T-cell (primary cell): Measurements from ENCODE around the gene RFK. TPM values are rescaled to one million over a fixed set of nuclear protein-coding genes. Genes with fewer than 3 reads are reported as not detected.

Experiments
- ATAC-seq, 4 experiments: fragments of 200-7000 bp in 3 of 4; fragments of 150-1000 bp in 1 of 4; cut with Tn5 transposase; replicated peaks in 1 of 4; 1 replicate in 3 of 4; 2 replicates in 1 of 4; pipeline ENCODE4 v1.10.0; 2021; ENCODE audit warnings: moderate library complexity in 3 of 4, mild to moderate bottlenecking in 2 of 4, moderate number of reproducible peaks in 1 of 4
- CTCF ChIA-PET, 2 donors: fragments of 300-600 bp; sonication (Branson Sonifier 250); formaldehyde crosslinking; loops; one replicate each; lab custom pipeline; 2022; ENCODE audit warnings: antibody characterized with exemption in 2 of 2; lab: Charles Lee
- POLR2A ChIA-PET, 2 donors: fragments of 300-600 bp; sonication (Branson Sonifier 250); formaldehyde crosslinking; loops; one replicate each; lab custom pipeline; 2022; ENCODE audit warnings: antibody characterized with exemption in 2 of 2; lab: Charles Lee
- DNase-seq, 35 experiments: peaks; one replicate each; pipeline versions ENCODE4 v3.0.0 to v3.0.0-alpha.2; 2013 to 2023
- H3K27ac ChIP-seq: one replicate; pipeline ENCODE4 v1.5.1; 2013; ENCODE audit warnings: low read length
- H3K27me3 ChIP-seq, 2 experiments: replicated peaks in 1 of 2; 1 replicate in 1 of 2; 2 replicates in 1 of 2; pipeline versions ENCODE4 v1.6.1 to v1.7.0; 2013; ENCODE audit warnings: low read length in 1 of 2, mixed read lengths in 1 of 2; ENCODE audit not compliant: control insufficient read depth in 2 of 2, insufficient read depth in 2 of 2; ENCODE audit errors: extremely low read depth in 1 of 2
- H3K36me3 ChIP-seq, 2 donors: 1 replicate in 1 of 2; 2 replicates in 1 of 2; pipeline versions ENCODE4 v1.6.1 to v1.7.0; 2013; ENCODE audit warnings: low read length in 1 of 2; ENCODE audit not compliant: control insufficient read depth in 2 of 2, insufficient read depth in 1 of 2; ENCODE audit errors: extremely low read depth in 1 of 2
- H3K4me1 ChIP-seq, 2 experiments: 1 replicate in 1 of 2; 2 replicates in 1 of 2; pipeline versions ENCODE4 v1.6.1 to v1.7.0; 2013; ENCODE audit warnings: low read length in 2 of 2, mixed read lengths in 1 of 2; ENCODE audit not compliant: insufficient read depth in 2 of 2, control insufficient read depth in 1 of 2; ENCODE audit errors: extremely low read depth in 1 of 2
- H3K4me3 ChIP-seq, 2 donors: 1 replicate in 1 of 2; 2 replicates in 1 of 2; pipeline versions ENCODE4 v1.5.1 to v1.7.0; 2013; ENCODE audit warnings: mild to moderate bottlenecking in 2 of 2, low read length in 1 of 2, moderate library complexity in 1 of 2; ENCODE audit not compliant: control insufficient read depth in 1 of 2; ENCODE audit errors: extremely low read depth in 1 of 2
- H3K9me3 ChIP-seq: 2 replicates; pipeline ENCODE4 v1.7.0; 2013
- H3K27ac Mint-ChIP-seq, 2 donors: one replicate each; pipeline ENCODE4 v1.8.0; 2020 to 2021; ENCODE audit warnings: mild to moderate bottlenecking in 2 of 2, mixed read lengths in 2 of 2
- H3K27me3 Mint-ChIP-seq, 2 donors: one replicate each; pipeline ENCODE4 v1.8.0; 2021 to 2022; ENCODE audit warnings: mixed read lengths in 2 of 2
- H3K36me3 Mint-ChIP-seq: one replicate; pipeline ENCODE4 v1.8.0; 2021; ENCODE audit warnings: mixed read lengths
- H3K4me1 Mint-ChIP-seq, 3 donors: one replicate each; pipeline ENCODE4 v1.8.0; 2020 to 2022; ENCODE audit warnings: mixed read lengths in 3 of 3, mild to moderate bottlenecking in 1 of 3
- H3K4me3 Mint-ChIP-seq, 3 donors: one replicate each; pipeline ENCODE4 v1.8.0; 2020 to 2022; ENCODE audit warnings: mild to moderate bottlenecking in 3 of 3, mixed read lengths in 3 of 3, moderate library complexity in 3 of 3
- H3K9me3 Mint-ChIP-seq, 3 donors: one replicate each; pipeline ENCODE4 v1.8.0; 2020 to 2022; ENCODE audit warnings: mixed read lengths in 3 of 3
- WGBS: methylation state at CpG from one replicate; pipeline ENCODE4 v1.1.5; 2013; ENCODE audit warnings: missing lambda C conversion rate; ENCODE audit not compliant: insufficient coverage; 5-methylcytosine and 5-hydroxymethylcytosine counted together
- total RNA-seq, 35 experiments: library from RNA in 6 of 35; stranded (reverse) in 6 of 35; fragments of 120-200 nt in 1 of 35; gene quantifications; one replicate each; pipeline versions ENCODE4 v1.2.1 to v1.2.4 and lab custom pipeline; 2013 to 2026

RFK gene
- total RNA-seq, 5 donors from 2014 or later (not counting 1 experiment from before 2014, with no cell fraction given), result 8.9 to 13.5 (median 11.0) TPM

- H3K4me3 ChIP-seq, result no peak overlapping the region
- peaks cover 0 to 4% of the 10 kb centered on the region in 2 donors for H3K27me3 Mint-ChIP-seq
- ChIA-PET POLR2A (interaction anchor here in 1 of 2 donors (0.6 kb wide), 1 partner anchor 529 kb away, joined by 3 read pairs; no protein-coding TSS in a partner anchor), CTCF (interaction anchor here in 1 of 2 donors (0.7 kb wide), 1 partner anchor 29 kb away, joined by 3 read pairs; no protein-coding TSS in a partner anchor)
- no peak overlapping the region for H3K4me3 Mint-ChIP-seq
- H3K27ac ChIP-seq, result no peak overlapping the region
- H3K36me3 Mint-ChIP-seq, result peaks cover 7% of the 10 kb centered on the region
- no peaks in the 10 kb centered on the region for H3K9me3 Mint-ChIP-seq
- H3K4me1 ChIP-seq, result no peaks in the 10 kb centered on the region
- H3K36me3 ChIP-seq, result no peaks in the 10 kb centered on the region
- DNase-seq, result no peak
- H3K27ac Mint-ChIP-seq, result no peak overlapping the region
- H3K27me3 ChIP-seq, result no peaks in the 10 kb centered on the region
- no peaks in the 10 kb centered on the region for H3K9me3 ChIP-seq
- H3K4me1 Mint-ChIP-seq, result no peaks in the 10 kb centered on the region
- no peak for ATAC-seq
These were observed 16.4 kb downstream of the RFK start for GRCh38 chr9:76377791-76378190.

- Histone ChIP-seq H3K27ac (no peak overlapping the region), H3K36me3 (no peaks in the 10 kb centered on the region), H3K4me3 (no peak overlapping the region), H3K9me3 (no peaks in the 10 kb centered on the region), H3K27me3 (no peaks in the 10 kb centered on the region), H3K4me1 (no peaks in the 10 kb centered on the region)
- WGBS, result 92% methylated on average over 4 of the region's 10 CpGs
- DNase-seq, result no peak
- Mint-ChIP-seq H3K4me1 (no peaks in the 10 kb centered on the region), H3K36me3 (peaks cover 4% of the 10 kb centered on the region), H3K4me3 (no peak overlapping the region), H3K27ac (no peak overlapping the region), H3K9me3 (no peaks in the 10 kb centered on the region), H3K27me3 (peaks cover 0 to 4% of the 10 kb centered on the region in 2 donors)
- ChIA-PET CTCF (interaction anchor here in 1 of 2 donors (0.6 kb wide), 1 partner anchor 7 kb away, joined by 18 read pairs; no protein-coding TSS in a partner anchor), POLR2A (no interaction called here)
- no peak for ATAC-seq
These were observed 19.3 kb downstream of the RFK start for GRCh38 chr9:76374783-76375559.

- Mint-ChIP-seq H3K9me3 (no peaks in the 10 kb centered on the region), H3K27me3 (peaks cover 0 to 4% of the 10 kb centered on the region in 2 donors), H3K4me3 (no peak overlapping the region), H3K36me3 (peaks cover 4% of the 10 kb centered on the region), H3K27ac (no peak overlapping the region), H3K4me1 (no peaks in the 10 kb centered on the region)
- ChIA-PET CTCF (interaction anchor here in 1 of 2 donors (0.6 kb wide), 1 partner anchor 1602 kb away, joined by 5 read pairs; no protein-coding TSS in a partner anchor), POLR2A (no interaction called here)
- Histone ChIP-seq H3K4me1 (no peaks in the 10 kb centered on the region), H3K4me3 (no peak overlapping the region), H3K9me3 (no peaks in the 10 kb centered on the region), H3K27ac (no peak overlapping the region), H3K36me3 (no peaks in the 10 kb centered on the region), H3K27me3 (peaks cover 0 to 4% of the 10 kb centered on the region in 2 experiments)
- no peak for DNase-seq
- no peak for ATAC-seq
- WGBS, result 71% methylated on average over 1 of the region's 6 CpGs
These were observed 20.3 kb downstream of the RFK start for GRCh38 chr9:76373784-76374474.

GRCh38 chr9:76373173-76373783 lies 20.9 kb downstream of the RFK start:
- Mint-ChIP-seq H3K27me3 (peaks cover 0 to 4% of the 10 kb centered on the region in 2 donors), H3K4me3 (no peak overlapping the region), H3K9me3 (no peaks in the 10 kb centered on the region), H3K4me1 (no peaks in the 10 kb centered on the region), H3K27ac (no peak overlapping the region), H3K36me3 (peaks cover 4% of the 10 kb centered on the region)
- POLR2A ChIA-PET, result no interaction called here
- Histone ChIP-seq H3K36me3 (no peaks in the 10 kb centered on the region), H3K9me3 (no peaks in the 10 kb centered on the region), H3K27ac (no peak overlapping the region), H3K27me3 (peaks cover 0 to 4% of the 10 kb centered on the region in 2 experiments), H3K4me3 (no peak overlapping the region), H3K4me1 (no peaks in the 10 kb centered on the region)
- DNase-seq, result no peak
- no peak for ATAC-seq
- CTCF ChIA-PET, result interaction anchor here in 1 of 2 donors (0.6 kb wide), 1 partner anchor 1601 kb away, joined by 5 read pairs; no protein-coding TSS in a partner anchor
- WGBS, result 83% methylated on average over 2 of the region's 4 CpGs

GRCh38 chr9:76372336-76372735 lies 21.9 kb downstream of the RFK start:
- Histone ChIP-seq H3K27ac (no peak overlapping the region), H3K27me3 (peaks cover 0 to 4% of the 10 kb centered on the region in 2 experiments), H3K4me3 (no peak overlapping the region), H3K36me3 (no peaks in the 10 kb centered on the region), H3K4me1 (no peaks in the 10 kb centered on the region), H3K9me3 (no peaks in the 10 kb centered on the region)
- no peaks in the 10 kb centered on the region for H3K9me3 Mint-ChIP-seq
- no peak overlapping the region for H3K4me3 Mint-ChIP-seq
- ATAC-seq (no peak), DNase-seq (no peak)
- CTCF ChIA-PET, result interaction anchor here (0.5 to 0.6 kb wide), 2 partner anchors 659 to 1619 kb away, joined by 3 to 4 read pairs; no protein-coding TSS in a partner anchor
- no peak overlapping the region for H3K27ac Mint-ChIP-seq
- H3K4me1 Mint-ChIP-seq, result no peaks in the 10 kb centered on the region
- POLR2A ChIA-PET, result no interaction called here
- H3K36me3 Mint-ChIP-seq, result peaks cover 7% of the 10 kb centered on the region
- H3K27me3 Mint-ChIP-seq, result peaks cover 0 to 4% of the 10 kb centered on the region in 2 donors

- Histone ChIP-seq H3K27me3 (peaks cover 0 to 4% of the 10 kb centered on the region in 2 experiments), H3K9me3 (no peaks in the 10 kb centered on the region), H3K36me3 (no peaks in the 10 kb centered on the region), H3K4me3 (no peak overlapping the region), H3K27ac (no peak overlapping the region), H3K4me1 (no peaks in the 10 kb centered on the region)
- ChIA-PET POLR2A (no interaction called here), CTCF (interaction anchor here in 1 of 2 donors (0.6 kb wide), 1 partner anchor 1619 kb away, joined by 4 read pairs; no protein-coding TSS in a partner anchor)
- H3K27me3 Mint-ChIP-seq, result peaks cover 0 to 4% of the 10 kb centered on the region in 2 donors
- no CpG with 5 or more reads among the region's 1 CpG for WGBS
- no peak for DNase-seq
- no peaks in the 10 kb centered on the region for H3K4me1 Mint-ChIP-seq
- H3K4me3 Mint-ChIP-seq, result no peak overlapping the region
- no peak overlapping the region for H3K27ac Mint-ChIP-seq
- H3K36me3 Mint-ChIP-seq, result peaks cover 7% of the 10 kb centered on the region
- no peak for ATAC-seq
- no peaks in the 10 kb centered on the region for H3K9me3 Mint-ChIP-seq
These were observed 22.3 kb downstream of the RFK start for GRCh38 chr9:76371901-76372300.
